ENCODE measurements around the gene GPRC5D. TPM values are rescaled to one million over a fixed set of nuclear protein-coding genes. Genes with fewer than 3 reads are reported as not detected.

The GPRC5D gene
- total RNA-seq, 1 experiment from 2014 or later, result not detected

- Histone ChIP-seq H3K36me3 (ENCODE audit: insufficient read depth, low read length) (no peaks in the 10 kb centered on the region), H3K79me2 (ENCODE audit: low read length) (no peaks in the 10 kb centered on the region), H3K4me1 (ENCODE audit: low read length) (no peaks in the 10 kb centered on the region), H3K4me3 (ENCODE audit: low read length) (no peak overlapping the region), H3K9me3 (ENCODE audit: low read length) (no peaks in the 10 kb centered on the region), H2AFZ (ENCODE audit: low read length) (no peak overlapping the region), H3K27me3 (ENCODE audit: low read length) (no peaks in the 10 kb centered on the region), H3K27ac (ENCODE audit: low read length) (no peak overlapping the region), H3K9ac (ENCODE audit: low read length) (no peak overlapping the region), H4K20me1 (ENCODE audit: insufficient read depth, low read depth, low read length) (no peaks in the 10 kb centered on the region), H3K4me2 (ENCODE audit: low read depth, low read length, poor library complexity, severe bottlenecking) (no peak overlapping the region), H3K9me2 (replicated peaks; ENCODE audit: insufficient read depth, low read length) (no peaks in the 10 kb centered on the region)
- DNase-seq, result no peak
Measured at GRCh38 chr12:12925388-12925787, 26.6 kb downstream of the GPRC5D start.

- Histone ChIP-seq H3K27me3 (ENCODE audit: low read length) (no peaks in the 10 kb centered on the region), H3K4me1 (ENCODE audit: low read length) (no peaks in the 10 kb centered on the region), H2AFZ (ENCODE audit: low read length) (no peak overlapping the region), H3K9me3 (ENCODE audit: low read length) (no peaks in the 10 kb centered on the region), H3K4me3 (ENCODE audit: low read length) (no peak overlapping the region), H3K27ac (ENCODE audit: low read length) (no peak overlapping the region), H3K36me3 (ENCODE audit: insufficient read depth, low read length) (no peaks in the 10 kb centered on the region), H4K20me1 (ENCODE audit: insufficient read depth, low read depth, low read length) (no peaks in the 10 kb centered on the region), H3K4me2 (ENCODE audit: low read depth, low read length, poor library complexity, severe bottlenecking) (no peak overlapping the region), H3K79me2 (ENCODE audit: low read length) (no peaks in the 10 kb centered on the region), H3K9me2 (replicated peaks; ENCODE audit: insufficient read depth, low read length) (no peaks in the 10 kb centered on the region), H3K9ac (ENCODE audit: low read length) (no peak overlapping the region)
- DNase-seq, result no peak
Measured at GRCh38 chr12:12924169-12924568, 27.8 kb downstream of the GPRC5D start.

GRCh38 chr12:12922978-12923377 lies 29.0 kb downstream of the GPRC5D start:
- DNase-seq, result no peak
- no peaks in the 10 kb centered on the region for H3K9me3 ChIP-seq (ENCODE audit: low read length)
- H3K27ac ChIP-seq (ENCODE audit: low read length), result no peak overlapping the region
- H3K4me3 ChIP-seq (ENCODE audit: low read length), result no peak overlapping the region
- no peaks in the 10 kb centered on the region for H3K4me1 ChIP-seq (ENCODE audit: low read length)
- H2AFZ ChIP-seq (ENCODE audit: low read length), result no peak overlapping the region
- no peaks in the 10 kb centered on the region for H4K20me1 ChIP-seq (ENCODE audit: insufficient read depth, low read depth, low read length)
- no peak overlapping the region for H3K9ac ChIP-seq (ENCODE audit: low read length)
- no peaks in the 10 kb centered on the region for H3K9me2 ChIP-seq (replicated peaks; ENCODE audit: insufficient read depth, low read length)
- no peaks in the 10 kb centered on the region for H3K27me3 ChIP-seq (ENCODE audit: low read length)
- no peaks in the 10 kb centered on the region for H3K79me2 ChIP-seq (ENCODE audit: low read length)
- H3K4me2 ChIP-seq (ENCODE audit: low read depth, low read length, poor library complexity, severe bottlenecking), result no peak overlapping the region
- no peaks in the 10 kb centered on the region for H3K36me3 ChIP-seq (ENCODE audit: insufficient read depth, low read length)

GRCh38 chr12:12922191-12922616 lies 29.8 kb downstream of the GPRC5D start:
- H3K9me2 ChIP-seq (replicated peaks; ENCODE audit: insufficient read depth, low read length), result no peaks in the 10 kb centered on the region
- H3K79me2 ChIP-seq (ENCODE audit: low read length), result no peaks in the 10 kb centered on the region
- DNase-seq, result no peak
- H3K4me1 ChIP-seq (ENCODE audit: low read length), result no peaks in the 10 kb centered on the region
- no peak overlapping the region for H3K4me2 ChIP-seq (ENCODE audit: low read depth, low read length, poor library complexity, severe bottlenecking)
- no peak overlapping the region for H3K4me3 ChIP-seq (ENCODE audit: low read length)
- H4K20me1 ChIP-seq (ENCODE audit: insufficient read depth, low read depth, low read length), result no peaks in the 10 kb centered on the region
- H2AFZ ChIP-seq (ENCODE audit: low read length), result no peak overlapping the region
- no peak overlapping the region for H3K9ac ChIP-seq (ENCODE audit: low read length)
- H3K9me3 ChIP-seq (ENCODE audit: low read length), result no peaks in the 10 kb centered on the region
- no peaks in the 10 kb centered on the region for H3K27me3 ChIP-seq (ENCODE audit: low read length)
- no peaks in the 10 kb centered on the region for H3K36me3 ChIP-seq (ENCODE audit: insufficient read depth, low read length)
- no peak overlapping the region for H3K27ac ChIP-seq (ENCODE audit: low read length)

- Histone ChIP-seq H3K9me2 (replicated peaks; ENCODE audit: insufficient read depth, low read length) (no peaks in the 10 kb centered on the region), H3K27me3 (ENCODE audit: low read length) (no peaks in the 10 kb centered on the region), H3K9me3 (ENCODE audit: low read length) (no peaks in the 10 kb centered on the region), H3K9ac (ENCODE audit: low read length) (no peak overlapping the region), H3K27ac (ENCODE audit: low read length) (no peak overlapping the region), H3K4me1 (ENCODE audit: low read length) (no peaks in the 10 kb centered on the region), H3K4me2 (ENCODE audit: low read depth, low read length, poor library complexity, severe bottlenecking) (no peak overlapping the region), H3K4me3 (ENCODE audit: low read length) (no peak overlapping the region), H3K79me2 (ENCODE audit: low read length) (no peaks in the 10 kb centered on the region), H3K36me3 (ENCODE audit: insufficient read depth, low read length) (no peaks in the 10 kb centered on the region), H2AFZ (ENCODE audit: low read length) (no peak overlapping the region), H4K20me1 (ENCODE audit: insufficient read depth, low read depth, low read length) (no peaks in the 10 kb centered on the region)
- DNase-seq, result no peak
Measured at GRCh38 chr12:12919666-12920435, 32.1 kb downstream of the GPRC5D start.

GRCh38 chr12:12918781-12919389 lies 33.1 kb downstream of the GPRC5D start:
- no peaks in the 10 kb centered on the region for H3K79me2 ChIP-seq (ENCODE audit: low read length)
- H3K9me2 ChIP-seq (replicated peaks; ENCODE audit: insufficient read depth, low read length), result no peaks in the 10 kb centered on the region
- H3K27me3 ChIP-seq (ENCODE audit: low read length), result no peaks in the 10 kb centered on the region
- no peak for DNase-seq
- no peaks in the 10 kb centered on the region for H3K36me3 ChIP-seq (ENCODE audit: insufficient read depth, low read length)
- no peak overlapping the region for H2AFZ ChIP-seq (ENCODE audit: low read length)
- H3K9me3 ChIP-seq (ENCODE audit: low read length), result no peaks in the 10 kb centered on the region
- no peak overlapping the region for H3K4me2 ChIP-seq (ENCODE audit: low read depth, low read length, poor library complexity, severe bottlenecking)
- H3K4me1 ChIP-seq (ENCODE audit: low read length), result no peaks in the 10 kb centered on the region
- H3K27ac ChIP-seq (ENCODE audit: low read length), result no peak overlapping the region
- no peaks in the 10 kb centered on the region for H4K20me1 ChIP-seq (ENCODE audit: insufficient read depth, low read depth, low read length)
- H3K9ac ChIP-seq (ENCODE audit: low read length), result no peak overlapping the region
- no peak overlapping the region for H3K4me3 ChIP-seq (ENCODE audit: low read length)

- no peaks in the 10 kb centered on the region for H4K20me1 ChIP-seq (ENCODE audit: insufficient read depth, low read depth, low read length)
- H3K27me3 ChIP-seq (ENCODE audit: low read length), result no peaks in the 10 kb centered on the region
- no peak overlapping the region for H3K9ac ChIP-seq (ENCODE audit: low read length)
- no peaks in the 10 kb centered on the region for H3K79me2 ChIP-seq (ENCODE audit: low read length)
- H3K9me3 ChIP-seq (ENCODE audit: low read length), result no peaks in the 10 kb centered on the region
- H3K9me2 ChIP-seq (replicated peaks; ENCODE audit: insufficient read depth, low read length), result no peaks in the 10 kb centered on the region
- H3K36me3 ChIP-seq (ENCODE audit: insufficient read depth, low read length), result no peaks in the 10 kb centered on the region
- H3K27ac ChIP-seq (ENCODE audit: low read length), result no peak overlapping the region
- no peak overlapping the region for H2AFZ ChIP-seq (ENCODE audit: low read length)
- H3K4me3 ChIP-seq (ENCODE audit: low read length), result no peak overlapping the region
- no peaks in the 10 kb centered on the region for H3K4me1 ChIP-seq (ENCODE audit: low read length)
- no peak overlapping the region for H3K4me2 ChIP-seq (ENCODE audit: low read depth, low read length, poor library complexity, severe bottlenecking)
- DNase-seq, result no peak
Measured at GRCh38 chr12:12917517-12917916, 34.5 kb downstream of the GPRC5D start.

- no peak overlapping the region for H3K27ac ChIP-seq (ENCODE audit: low read length)
- H3K9me3 ChIP-seq (ENCODE audit: low read length), result no peaks in the 10 kb centered on the region
- no peaks in the 10 kb centered on the region for H3K79me2 ChIP-seq (ENCODE audit: low read length)
- no peak overlapping the region for H3K4me3 ChIP-seq (ENCODE audit: low read length)
- no peak overlapping the region for H3K4me2 ChIP-seq (ENCODE audit: low read depth, low read length, poor library complexity, severe bottlenecking)
- no peak overlapping the region for H3K9ac ChIP-seq (ENCODE audit: low read length)
- H3K4me1 ChIP-seq (ENCODE audit: low read length), result no peaks in the 10 kb centered on the region
- H3K36me3 ChIP-seq (ENCODE audit: insufficient read depth, low read length), result no peaks in the 10 kb centered on the region
- no peaks in the 10 kb centered on the region for H4K20me1 ChIP-seq (ENCODE audit: insufficient read depth, low read depth, low read length)
- peak; percentile 93 for DNase-seq
- no peaks in the 10 kb centered on the region for H3K27me3 ChIP-seq (ENCODE audit: low read length)
- no peak overlapping the region for H2AFZ ChIP-seq (ENCODE audit: low read length)
- H3K9me2 ChIP-seq (replicated peaks; ENCODE audit: insufficient read depth, low read length), result no peaks in the 10 kb centered on the region
Measured at GRCh38 chr12:12916135-12916944, 35.6 kb downstream of the GPRC5D start.
